ENCODE measurements around the gene VWA7.

- no peak for TF ChIP-seq CTCF (IDR thresholded peaks at IDR 0.05)
- peak; percentile 22 for TF ChIP-seq POLR2A (IDR thresholded peaks at IDR 0.05)
Measured at GRCh38 chr6:31814677-31815024, 37.5 kb upstream of the VWA7 start.
